Neural cell (in vitro differentiated cells): ENCODE data around the gene TOMM7. TPM values are rescaled to one million over a fixed set of nuclear protein-coding genes. Genes with fewer than 3 reads are reported as not detected.
"Not testable (repeated sequence)": the region's sequence is repeated elsewhere in the genome, so short reads cannot be mapped to it uniquely, and the experiment has no call there.

ENCODE experiments used
- H2AFZ ChIP-seq: fragments of 200-600, 300-800 bp; sonication (generic), shearing (Covaris generic); 2 replicates; pipeline ENCODE4 v1.6.0; 2014; ENCODE audit warnings: low read depth, mild to moderate bottlenecking, antibody characterized with exemption, low read length, moderate library complexity
- H3F3A ChIP-seq: fragments of 200-600 bp; shearing (Covaris generic); 2 replicates; pipeline ENCODE4 v1.6.1; 2016; ENCODE audit warnings: mild to moderate bottlenecking, moderate library complexity, mixed read lengths, antibody characterized with exemption, low read length; ENCODE audit not compliant: insufficient read depth, poor library complexity, severe bottlenecking
- H3K27ac ChIP-seq: fragments of 200-600, 300-800 bp; sonication (generic), shearing (Covaris generic); 2 replicates; pipeline ENCODE4 v1.5.1; 2014; ENCODE audit warnings: mild to moderate bottlenecking, low read length, moderate library complexity
- H3K27me3 ChIP-seq: fragments of 300-800, 200-600 bp; sonication (generic), shearing (Covaris generic); 2 replicates; pipeline ENCODE4 v1.6.0; 2014; ENCODE audit warnings: mild to moderate bottlenecking, low read depth, low read length, moderate library complexity; ENCODE audit not compliant: insufficient read depth
- H3K36me3 ChIP-seq: fragments of 300-800, 200-600 bp; sonication (generic), shearing (Covaris generic); 2 replicates; pipeline ENCODE4 v1.5.1; 2014; ENCODE audit warnings: mild to moderate bottlenecking, antibody characterized with exemption, low read length, moderate library complexity; ENCODE audit not compliant: insufficient read depth
- H3K4me2 ChIP-seq: fragments of 300-800, 200-600 bp; sonication (generic), shearing (Covaris generic); 2 replicates; pipeline ENCODE4 v1.6.0; 2014; ENCODE audit warnings: mild to moderate bottlenecking, low read length
- H3K4me3 ChIP-seq: fragments of 300-800, 200-600 bp; sonication (generic), shearing (Covaris generic); 2 replicates; pipeline ENCODE4 v1.5.1; 2014; ENCODE audit warnings: mild to moderate bottlenecking, low read length, moderate library complexity
- H3K79me2 ChIP-seq: fragments of 200-600 bp; shearing (Covaris generic); replicated peaks from 2 replicates; pipeline ENCODE4 v1.6.0; 2014; ENCODE audit warnings: mild to moderate bottlenecking, low read length, moderate library complexity; ENCODE audit not compliant: insufficient read depth
- H3K9ac ChIP-seq: fragments of 300-800, 200-600 bp; sonication (generic), shearing (Covaris generic); 2 replicates; pipeline ENCODE4 v1.6.1; 2016; ENCODE audit warnings: mild to moderate bottlenecking, low read length, mixed read lengths
- H3K9me2 ChIP-seq: fragments of 200-600 bp; shearing (Covaris generic); 2 replicates; pipeline ENCODE4 v1.6.1; 2016; ENCODE audit warnings: mild to moderate bottlenecking, low read length, mixed read lengths; ENCODE audit not compliant: insufficient read depth
- H3K9me3 ChIP-seq: fragments of 200-600, 300-800 bp; sonication (generic), shearing (Covaris generic); 2 replicates; pipeline ENCODE4 v1.6.1; 2016; ENCODE audit warnings: mild to moderate bottlenecking, mixed run types, low read length, moderate library complexity, mixed read lengths
- H4K20me1 ChIP-seq: fragments of 200-600 bp; shearing (Covaris generic); 2 replicates; pipeline ENCODE4 v1.6.1; 2016; ENCODE audit warnings: mild to moderate bottlenecking, mixed run types; ENCODE audit not compliant: insufficient read depth
- EP300 ChIP-seq: fragments of 450-650 bp; conservative IDR thresholded peaks from 2 replicates; pipeline ENCODE4 v1.6.1; 2014; ENCODE audit warnings: antibody characterized with exemption, mild to moderate bottlenecking, moderate library complexity; ENCODE audit not compliant: poor library complexity, severe bottlenecking
- EZH2 ChIP-seq: fragments of 200-600, 300-800 bp; shearing (Covaris generic), sonication (generic); IDR thresholded peaks from 2 replicates; pipeline ENCODE4 v1.6.1; 2014; ENCODE audit warnings: antibody characterized with exemption, low read length, borderline replicate concordance, mild to moderate bottlenecking; ENCODE audit not compliant: insufficient read depth, poor library complexity, severe bottlenecking
- MXI1 ChIP-seq: fragments of 450-650 bp; conservative IDR thresholded peaks from 2 replicates; pipeline ENCODE4 v1.6.1; 2014; ENCODE audit warnings: antibody characterized with exemption, mild to moderate bottlenecking; ENCODE audit not compliant: poor library complexity, severe bottlenecking
- POLR2AphosphoS5 ChIP-seq: IDR thresholded peaks from 2 replicates; pipeline ENCODE4 v1.6.1; 2012
- RAD21 ChIP-seq: fragments of 450-650 bp; conservative IDR thresholded peaks from 2 replicates; pipeline ENCODE4 v1.6.1; 2014; ENCODE audit warnings: antibody characterized with exemption, mild to moderate bottlenecking, moderate library complexity
- SMC3 ChIP-seq: fragments of 450-650 bp; conservative IDR thresholded peaks from 2 replicates; pipeline ENCODE4 v1.6.1; 2014; ENCODE audit warnings: antibody characterized with exemption, mild to moderate bottlenecking, moderate library complexity; ENCODE audit not compliant: poor library complexity
- TAF1 ChIP-seq: IDR thresholded peaks from 2 replicates; pipeline ENCODE4 v1.6.1; 2012; ENCODE audit warnings: low read depth
- polyA plus RNA-seq: library from polyadenylated mRNA; depleted of rRNA; stranded (reverse); fragments of >200 nt; gene quantifications from 2 replicates; pipeline ENCODE4 v1.2.3, GENCODE V29; 2014
- TF ChIP-seq, protein P1 (sequence below): IDR thresholded peaks from 2 replicates; pipeline ENCODE4 v1.6.1; 2012; ENCODE audit warnings: borderline replicate concordance
- TF ChIP-seq, protein P2 (sequence below): fragments of 450-650 bp; IDR thresholded peaks from 2 replicates; pipeline ENCODE4 v1.5.1; 2014; ENCODE audit warnings: antibody characterized with exemption, mild to moderate bottlenecking, moderate library complexity; ENCODE audit not compliant: poor library complexity, severe bottlenecking

The TOMM7 gene
- polyA plus RNA-seq, 1 donor from 2014 or later: 241 TPM

DNA sequence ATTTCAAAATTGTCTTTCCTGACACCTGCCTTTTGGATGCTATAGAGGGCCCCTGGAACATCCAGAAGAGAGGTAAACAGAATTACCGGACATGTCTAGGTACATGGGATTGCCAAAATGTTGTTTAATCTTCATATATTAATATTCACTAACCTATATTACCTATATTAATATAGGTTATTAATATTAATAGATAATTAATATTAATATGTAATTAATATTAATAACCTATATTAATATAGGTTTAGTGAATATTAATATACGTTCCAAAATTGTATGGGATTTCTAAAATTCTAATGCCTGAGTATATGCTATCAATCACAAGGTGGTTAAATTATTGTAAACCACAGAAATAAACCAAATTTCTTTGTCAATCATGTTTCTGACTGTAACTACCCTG, 17.4 kb downstream of the TOMM7 start:
- Histone ChIP-seq H3K4me3 (no peak overlapping the region), H3K9ac (no peak overlapping the region), H4K20me1 (no peaks in the 10 kb centered on the region), H3K27ac (no peak overlapping the region), H3K9me2 (no peaks in the 10 kb centered on the region), H3K79me2 (no peaks in the 10 kb centered on the region), H3K4me2 (no peak overlapping the region), H3K27me3 (no peaks in the 10 kb centered on the region), H2AFZ (no peak overlapping the region), H3F3A (no peaks in the 10 kb centered on the region), H3K9me3 (no peaks in the 10 kb centered on the region), H3K36me3 (no peaks in the 10 kb centered on the region)
- TF ChIP-seq RAD21 (no peak), SMC3 (no peak), TAF1 (no peak), MXI1 (no peak), EP300 (no peak)

DNA sequence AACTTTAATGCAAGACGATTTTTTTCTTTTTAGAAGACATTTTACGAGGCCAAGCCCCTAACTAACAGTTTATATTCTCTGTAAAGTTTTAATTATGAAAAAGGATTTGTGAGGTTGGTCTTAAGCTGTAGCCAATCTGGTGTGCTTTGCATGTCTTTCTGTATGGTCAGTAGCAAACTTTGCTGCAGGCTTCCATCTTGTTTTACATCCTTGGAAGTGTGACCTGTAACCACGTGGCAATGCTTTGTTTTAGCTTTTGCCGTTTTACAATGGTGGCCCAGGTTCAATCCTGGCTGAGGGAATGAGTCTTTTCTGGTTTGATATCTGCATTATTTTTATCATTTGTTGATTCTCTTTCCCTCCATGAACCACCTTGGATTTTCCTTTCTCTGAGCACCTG, 19.8 kb downstream of the TOMM7 start:
- not testable (repeated sequence) for H3K36me3 ChIP-seq, H3K9me3 ChIP-seq, H3K4me2 ChIP-seq, H3K4me3 ChIP-seq, H3K79me2 ChIP-seq, H3K9ac ChIP-seq, H3F3A ChIP-seq, H3K9me2 ChIP-seq, H4K20me1 ChIP-seq, H3K27me3 ChIP-seq, H3K27ac ChIP-seq, H2AFZ ChIP-seq

DNA sequence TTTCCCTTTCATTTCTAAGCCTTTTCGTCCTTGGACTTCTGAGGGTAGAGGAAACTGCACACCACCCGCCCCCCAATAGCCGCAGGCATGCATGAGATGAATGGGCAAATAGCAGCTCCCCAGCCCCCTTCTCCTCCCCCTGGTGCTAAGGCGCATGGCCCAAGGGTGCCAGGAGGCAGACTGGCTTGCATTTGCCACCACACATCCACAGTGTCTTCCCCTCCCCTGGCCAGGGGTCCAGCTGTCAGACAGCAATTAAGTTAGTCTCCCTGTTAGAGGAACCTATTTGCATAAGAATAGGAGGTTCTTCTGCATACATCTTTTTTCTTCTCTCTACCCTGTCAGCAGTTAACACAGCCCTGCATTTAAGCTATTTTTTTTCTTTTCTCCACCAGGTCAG, 20.2 kb downstream of the TOMM7 start:
- H3K9ac ChIP-seq: no peak overlapping the region
- TF ChIP-seq EZH2: no peak
- no peak for TF ChIP-seq POLR2AphosphoS5
- H3K27me3 ChIP-seq: no peaks in the 10 kb centered on the region
- no peak overlapping the region for H3K27ac ChIP-seq
- no peaks in the 10 kb centered on the region for H3F3A ChIP-seq
- H3K9me3 ChIP-seq: no peaks in the 10 kb centered on the region
- H3K4me2 ChIP-seq: no peak overlapping the region
- H4K20me1 ChIP-seq: no peaks in the 10 kb centered on the region
- H3K4me3 ChIP-seq: no peak overlapping the region
- H3K79me2 ChIP-seq: no peaks in the 10 kb centered on the region
- no peaks in the 10 kb centered on the region for H3K9me2 ChIP-seq
- no peaks in the 10 kb centered on the region for H3K36me3 ChIP-seq
- no peak overlapping the region for H2AFZ ChIP-seq

DNA sequence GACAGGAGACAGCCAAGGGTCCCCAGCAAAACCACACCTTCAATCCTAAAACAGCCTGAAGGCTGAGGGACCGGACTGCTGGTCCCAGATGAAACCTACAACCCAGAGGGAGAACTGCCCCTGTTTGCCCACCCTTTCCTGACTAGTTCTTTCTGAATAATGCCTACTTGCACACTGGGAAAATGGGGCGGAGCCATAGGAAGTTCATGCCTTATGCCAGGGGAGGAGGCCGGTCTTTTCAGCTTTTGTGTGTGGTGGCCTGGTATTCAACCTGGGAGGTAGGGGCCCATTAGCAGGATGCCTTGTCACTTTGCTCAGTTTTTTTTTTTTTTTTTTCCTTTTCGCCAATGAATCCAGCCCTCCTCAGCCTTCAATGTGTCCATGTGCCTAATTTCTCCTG, 20.7 kb downstream of the TOMM7 start:
- no peaks in the 10 kb centered on the region for H3K9me3 ChIP-seq
- no peak for TF ChIP-seq MXI1
- TF ChIP-seq SMC3: no peak
- no peak for TF ChIP-seq EP300
- no peak for TF ChIP-seq TAF1
- TF ChIP-seq, protein P1, sequence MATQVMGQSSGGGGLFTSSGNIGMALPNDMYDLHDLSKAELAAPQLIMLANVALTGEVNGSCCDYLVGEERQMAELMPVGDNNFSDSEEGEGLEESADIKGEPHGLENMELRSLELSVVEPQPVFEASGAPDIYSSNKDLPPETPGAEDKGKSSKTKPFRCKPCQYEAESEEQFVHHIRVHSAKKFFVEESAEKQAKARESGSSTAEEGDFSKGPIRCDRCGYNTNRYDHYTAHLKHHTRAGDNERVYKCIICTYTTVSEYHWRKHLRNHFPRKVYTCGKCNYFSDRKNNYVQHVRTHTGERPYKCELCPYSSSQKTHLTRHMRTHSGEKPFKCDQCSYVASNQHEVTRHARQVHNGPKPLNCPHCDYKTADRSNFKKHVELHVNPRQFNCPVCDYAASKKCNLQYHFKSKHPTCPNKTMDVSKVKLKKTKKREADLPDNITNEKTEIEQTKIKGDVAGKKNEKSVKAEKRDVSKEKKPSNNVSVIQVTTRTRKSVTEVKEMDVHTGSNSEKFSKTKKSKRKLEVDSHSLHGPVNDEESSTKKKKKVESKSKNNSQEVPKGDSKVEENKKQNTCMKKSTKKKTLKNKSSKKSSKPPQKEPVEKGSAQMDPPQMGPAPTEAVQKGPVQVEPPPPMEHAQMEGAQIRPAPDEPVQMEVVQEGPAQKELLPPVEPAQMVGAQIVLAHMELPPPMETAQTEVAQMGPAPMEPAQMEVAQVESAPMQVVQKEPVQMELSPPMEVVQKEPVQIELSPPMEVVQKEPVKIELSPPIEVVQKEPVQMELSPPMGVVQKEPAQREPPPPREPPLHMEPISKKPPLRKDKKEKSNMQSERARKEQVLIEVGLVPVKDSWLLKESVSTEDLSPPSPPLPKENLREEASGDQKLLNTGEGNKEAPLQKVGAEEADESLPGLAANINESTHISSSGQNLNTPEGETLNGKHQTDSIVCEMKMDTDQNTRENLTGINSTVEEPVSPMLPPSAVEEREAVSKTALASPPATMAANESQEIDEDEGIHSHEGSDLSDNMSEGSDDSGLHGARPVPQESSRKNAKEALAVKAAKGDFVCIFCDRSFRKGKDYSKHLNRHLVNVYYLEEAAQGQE: no peak
- TF ChIP-seq, protein P2, sequence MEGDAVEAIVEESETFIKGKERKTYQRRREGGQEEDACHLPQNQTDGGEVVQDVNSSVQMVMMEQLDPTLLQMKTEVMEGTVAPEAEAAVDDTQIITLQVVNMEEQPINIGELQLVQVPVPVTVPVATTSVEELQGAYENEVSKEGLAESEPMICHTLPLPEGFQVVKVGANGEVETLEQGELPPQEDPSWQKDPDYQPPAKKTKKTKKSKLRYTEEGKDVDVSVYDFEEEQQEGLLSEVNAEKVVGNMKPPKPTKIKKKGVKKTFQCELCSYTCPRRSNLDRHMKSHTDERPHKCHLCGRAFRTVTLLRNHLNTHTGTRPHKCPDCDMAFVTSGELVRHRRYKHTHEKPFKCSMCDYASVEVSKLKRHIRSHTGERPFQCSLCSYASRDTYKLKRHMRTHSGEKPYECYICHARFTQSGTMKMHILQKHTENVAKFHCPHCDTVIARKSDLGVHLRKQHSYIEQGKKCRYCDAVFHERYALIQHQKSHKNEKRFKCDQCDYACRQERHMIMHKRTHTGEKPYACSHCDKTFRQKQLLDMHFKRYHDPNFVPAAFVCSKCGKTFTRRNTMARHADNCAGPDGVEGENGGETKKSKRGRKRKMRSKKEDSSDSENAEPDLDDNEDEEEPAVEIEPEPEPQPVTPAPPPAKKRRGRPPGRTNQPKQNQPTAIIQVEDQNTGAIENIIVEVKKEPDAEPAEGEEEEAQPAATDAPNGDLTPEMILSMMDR: no peak
- TF ChIP-seq RAD21: no peak
- no peak for TF ChIP-seq POLR2AphosphoS5
- TF ChIP-seq EZH2: no peak
- no peaks in the 10 kb centered on the region for H3K27me3 ChIP-seq
- no peak overlapping the region for H3K4me3 ChIP-seq
- no peaks in the 10 kb centered on the region for H3F3A ChIP-seq
- H3K36me3 ChIP-seq: no peaks in the 10 kb centered on the region
- H3K27ac ChIP-seq: no peak overlapping the region
- no peaks in the 10 kb centered on the region for H4K20me1 ChIP-seq
- no peak overlapping the region for H3K4me2 ChIP-seq
- no peak overlapping the region for H3K9ac ChIP-seq
- H3K9me2 ChIP-seq: no peaks in the 10 kb centered on the region
- H3K79me2 ChIP-seq: no peaks in the 10 kb centered on the region
- no peak overlapping the region for H2AFZ ChIP-seq
